H9 (cell line): ENCODE data around the gene PAM. TPM values are rescaled to one million over a fixed set of nuclear protein-coding genes. Genes with fewer than 3 reads are reported as not detected.

Experiments
- DNase-seq: peaks from one replicate; pipeline ENCODE4 v3.0.0-alpha.2; 2017
- H2AFZ ChIP-seq: one replicate; pipeline ENCODE4 v1.6.1; 2013; ENCODE audit warnings: mild to moderate bottlenecking, low read length, control low read depth, moderate library complexity
- H2AK5ac ChIP-seq: 2 replicates; pipeline ENCODE4 v1.6.1; 2013; ENCODE audit warnings: low read length, control low read depth, mixed read lengths; ENCODE audit not compliant: insufficient read length
- H2BK120ac ChIP-seq: one replicate; pipeline ENCODE4 v1.6.1; 2013; ENCODE audit warnings: low read depth, mild to moderate bottlenecking, low read length, control low read depth, inconsistent platforms; ENCODE audit not compliant: poor library complexity, severe bottlenecking
- H2BK12ac ChIP-seq: 2 replicates; pipeline ENCODE4 v1.6.1; 2013; ENCODE audit warnings: low read length, control low read depth, mixed read lengths, low read depth; ENCODE audit not compliant: insufficient read length
- H2BK15ac ChIP-seq: 2 replicates; pipeline ENCODE4 v1.6.1; 2013; ENCODE audit warnings: low read depth, low read length, control low read depth
- H2BK20ac ChIP-seq: one replicate; pipeline ENCODE4 v1.6.1; 2013; ENCODE audit warnings: low read depth, mild to moderate bottlenecking, low read length, control low read depth, inconsistent platforms; ENCODE audit not compliant: poor library complexity, severe bottlenecking
- H2BK5ac ChIP-seq: 2 replicates; pipeline ENCODE4 v1.6.1; 2013; ENCODE audit warnings: low read length, control low read depth, mixed read lengths; ENCODE audit not compliant: insufficient read length
- H3K14ac ChIP-seq: 2 replicates; pipeline ENCODE4 v1.6.1; 2013; ENCODE audit warnings: low read length, control low read depth; ENCODE audit not compliant: insufficient read depth
- H3K18ac ChIP-seq: 2 replicates; pipeline ENCODE4 v1.6.1; 2013; ENCODE audit warnings: low read depth, mild to moderate bottlenecking, mixed read lengths, low read length, control low read depth; ENCODE audit not compliant: insufficient read length
- H3K23ac ChIP-seq: 2 replicates; pipeline ENCODE4 v1.6.1; 2013; ENCODE audit warnings: low read length, control low read depth, mixed read lengths, low read depth; ENCODE audit not compliant: insufficient read length
- H3K23me2 ChIP-seq: 2 replicates; pipeline ENCODE4 v1.6.1; 2013; ENCODE audit warnings: low read depth, mild to moderate bottlenecking, mixed read lengths, low read length, control low read depth; ENCODE audit not compliant: insufficient read length, poor library complexity, severe bottlenecking
- H3K27ac ChIP-seq: 2 replicates; pipeline ENCODE4 v1.5.1; 2013; ENCODE audit warnings: low read length, control low read depth, mixed read lengths, low read depth; ENCODE audit not compliant: insufficient read length
- H3K27me3 ChIP-seq: 2 replicates; pipeline ENCODE4 v1.6.1; 2013; ENCODE audit warnings: low read length, control low read depth, inconsistent platforms; ENCODE audit not compliant: insufficient read depth
- H3K4ac ChIP-seq: 2 replicates; pipeline ENCODE4 v1.6.1; 2013; ENCODE audit warnings: low read depth, mild to moderate bottlenecking, control low read depth, inconsistent platforms, low read length, moderate library complexity
- H3K4me1 ChIP-seq: 2 replicates; pipeline ENCODE4 v1.6.1; 2013; ENCODE audit warnings: low read length, control low read depth, inconsistent platforms; ENCODE audit not compliant: insufficient read depth
- H3K4me2 ChIP-seq: 2 replicates; pipeline ENCODE4 v1.6.1; 2013; ENCODE audit warnings: low read length, control low read depth, mixed read lengths; ENCODE audit not compliant: insufficient read length, insufficient read depth
- H3K56ac ChIP-seq: 2 replicates; pipeline ENCODE4 v1.6.1; 2013; ENCODE audit warnings: low read depth, mild to moderate bottlenecking, mixed read lengths, low read length, control low read depth; ENCODE audit not compliant: insufficient read length
- H3K79me1 ChIP-seq: 2 replicates; pipeline ENCODE4 v1.6.1; 2013; ENCODE audit warnings: low read depth, mild to moderate bottlenecking, moderate library complexity, low read length, control low read depth, inconsistent platforms; ENCODE audit not compliant: insufficient read depth, poor library complexity, severe bottlenecking
- H3K79me2 ChIP-seq: 2 replicates; pipeline ENCODE4 v1.6.1; 2013; ENCODE audit warnings: low read length, control low read depth, inconsistent platforms; ENCODE audit not compliant: insufficient read depth
- H3K9ac ChIP-seq: 2 replicates; pipeline ENCODE4 v1.6.1; 2013; ENCODE audit warnings: low read length, control low read depth, mixed read lengths; ENCODE audit not compliant: insufficient read length; ENCODE audit errors: extremely low read depth
- H3K9me3 ChIP-seq: one replicate; pipeline ENCODE4 v1.6.1; 2013; ENCODE audit warnings: low read depth, low read length, inconsistent platforms; ENCODE audit not compliant: control insufficient read depth
- H3T11ph ChIP-seq: one replicate; pipeline ENCODE4 v1.6.1; 2013; ENCODE audit warnings: mild to moderate bottlenecking, low read length, control low read depth, inconsistent platforms
- H4K20me1 ChIP-seq: one replicate; pipeline ENCODE4 v1.6.1; 2013; ENCODE audit not compliant: control insufficient read depth, insufficient read length, insufficient read depth
- H4K5ac ChIP-seq: 2 replicates; pipeline ENCODE4 v1.6.1; 2013; ENCODE audit warnings: low read depth, mild to moderate bottlenecking, mixed read lengths, low read length, control low read depth; ENCODE audit not compliant: insufficient read length
- H4K8ac ChIP-seq: replicated peaks from 2 replicates; pipeline ENCODE4 v1.6.1; 2013; ENCODE audit warnings: low read length, control low read depth, mixed read lengths, low read depth; ENCODE audit not compliant: insufficient read length
- H4K91ac ChIP-seq: 2 replicates; pipeline ENCODE4 v1.6.1; 2013; ENCODE audit warnings: low read depth, mild to moderate bottlenecking, moderate library complexity, mixed read lengths, low read length, control low read depth; ENCODE audit not compliant: insufficient read length
- H3K27ac Mint-ChIP-seq, 3 experiments: 2 replicates in 2 of 3; 3 replicates in 1 of 3; pipeline ENCODE4 v1.8.0; 2020 to 2021; ENCODE audit warnings: mixed read lengths in 3 of 3, mild to moderate bottlenecking in 1 of 3, moderate library complexity in 1 of 3
- H3K27me3 Mint-ChIP-seq: 2 replicates; pipeline ENCODE4 v1.8.0; 2021; ENCODE audit warnings: low read depth, mild to moderate bottlenecking, moderate library complexity, mixed read lengths
- H3K36me3 Mint-ChIP-seq, 3 experiments: 2 replicates in 2 of 3; 3 replicates in 1 of 3; pipeline ENCODE4 v1.8.0; 2020 to 2021; ENCODE audit warnings: low read depth in 3 of 3, mixed read lengths in 3 of 3; ENCODE audit not compliant: insufficient read depth in 1 of 3
- H3K4me1 Mint-ChIP-seq, 2 experiments: 2 replicates each; pipeline ENCODE4 v1.8.0; 2020; ENCODE audit warnings: mixed read lengths in 2 of 2
- H3K4me3 Mint-ChIP-seq, 2 experiments: 2 replicates in 1 of 2; 3 replicates in 1 of 2; pipeline ENCODE4 v1.8.0; 2020 to 2021; ENCODE audit warnings: mild to moderate bottlenecking in 2 of 2, mixed read lengths in 2 of 2, moderate library complexity in 1 of 2
- H3K9me3 Mint-ChIP-seq, 2 experiments: 2 replicates in 1 of 2; 3 replicates in 1 of 2; pipeline ENCODE4 v1.8.0; 2020; ENCODE audit warnings: mild to moderate bottlenecking in 2 of 2, mixed read lengths in 2 of 2, moderate library complexity in 1 of 2
- CTCF ChIP-seq: fragments of 200-600 bp; sonication (generic); conservative IDR thresholded peaks from 3 replicates; pipeline ENCODE4 v1.8.0; 2021; ENCODE audit warnings: antibody characterized with exemption, mild to moderate bottlenecking
- WGBS: extraction: QIAGEN DNeasy Blood & Tissue Kit; methylation state at CpG from one replicate; pipeline ENCODE4 v1.1.7; 2013; ENCODE audit warnings: missing lambda C conversion rate, low lambda C conversion rate, mixed read lengths; ENCODE audit not compliant: insufficient read length; ENCODE audit errors: extremely low coverage; 5-methylcytosine and 5-hydroxymethylcytosine counted together
- total RNA-seq: library from RNA; stranded (reverse); gene quantifications from 2 replicates; pipeline ENCODE4 v1.2.1, GENCODE V29; 2021

PAM gene
- total RNA-seq, 1 experiment from 2014 or later = 31.5 TPM

GRCh38 chr5:103013933-103014552 lies 258.9 kb downstream of the PAM start:
- WGBS = no CpG with 5 or more reads among the region's 1 CpG
- H3K4me3 Mint-ChIP-seq = no peak overlapping the region

More at GRCh38 chr5:103013933-103014552, 258.9 kb downstream of the PAM start:
- Histone ChIP-seq H4K20me1 (no peaks in the 10 kb centered on the region), H3K23me2 (no peaks in the 10 kb centered on the region), H3T11ph (no peak overlapping the region), H2AFZ (no peak overlapping the region), H3K79me2 (no peaks in the 10 kb centered on the region), H3K14ac (no peak overlapping the region), H3K56ac (no peak overlapping the region), H3K27me3 (no peaks in the 10 kb centered on the region), H3K23ac (no peak overlapping the region), H4K8ac (no peak overlapping the region), H3K9me3 (no peaks in the 10 kb centered on the region), H2BK12ac (no peak overlapping the region), H2BK20ac (no peak overlapping the region), H3K4me2 (no peak overlapping the region), H3K18ac (no peak overlapping the region), H2AK5ac (no peak overlapping the region), H3K79me1 (no peaks in the 10 kb centered on the region), H3K9ac (no peak overlapping the region), H2BK5ac (no peak overlapping the region), H3K4me1 (no peaks in the 10 kb centered on the region), H3K27ac (no peak overlapping the region), H4K91ac (no peak overlapping the region), H4K5ac (no peak overlapping the region), H2BK120ac (no peak overlapping the region), H2BK15ac (no peak overlapping the region), H3K4ac (no peak overlapping the region)
- peaks cover 2 to 4% of the 10 kb centered on the region in 2 experiments; a peak in 2 of 4 replicates for H3K4me1 Mint-ChIP-seq
- no peaks in the 10 kb centered on the region for H3K27me3 Mint-ChIP-seq
- peaks cover 5 to 20% (median 6%) of the 10 kb centered on the region in 3 experiments; a peak in 4 of 7 replicates for H3K36me3 Mint-ChIP-seq
- DNase-seq = no peak
- H3K27ac Mint-ChIP-seq = no peak overlapping the region
- peaks cover 0 to 5% of the 10 kb centered on the region in 2 experiments; a peak in 1 of 5 replicates for H3K9me3 Mint-ChIP-seq
- no peak for TF ChIP-seq CTCF
